Activated naive CD4-positive, alpha-beta T cell treated with anti-CD3 and anti-CD28 coated beads, Interleukin-2, amount 50 U/mL, for 72 hours (primary cell): ENCODE data around the gene SH3PXD2B. TPM values are rescaled to one million over a fixed set of nuclear protein-coding genes. Genes with fewer than 3 reads are reported as not detected.
"Not testable (repeated sequence)": the region's sequence is repeated elsewhere in the genome, so short reads cannot be mapped to it uniquely, and the experiment has no call there.

Experiments
- ATAC-seq, 2 donors: fragments of 150-1000 bp; cut with Tn5 transposase; 2 replicates each; pipeline ENCODE4 v1.10.0; 2021; ENCODE audit warnings: mild to moderate bottlenecking in 2 of 2, moderate library complexity in 2 of 2
- DNase-seq, 2 donors: peaks; one replicate each; pipeline ENCODE4 v3.0.0; 2021 to 2022; ENCODE audit warnings: low spot score in 2 of 2
- H3K27ac Mint-ChIP-seq, 2 donors: one replicate each; pipeline ENCODE4 v1.8.0; 2022; ENCODE audit warnings: mild to moderate bottlenecking in 2 of 2, mixed read lengths in 2 of 2
- H3K36me3 Mint-ChIP-seq, 2 donors: one replicate each; pipeline ENCODE4 v1.8.0; 2022; ENCODE audit warnings: mixed read lengths in 2 of 2
- H3K9me3 Mint-ChIP-seq, 2 donors: one replicate each; pipeline ENCODE4 v1.8.0; 2022; ENCODE audit warnings: mixed read lengths in 2 of 2
- total RNA-seq, 2 donors: library from RNA; stranded (reverse); gene quantifications; one replicate each; pipeline ENCODE4 v1.2.3, GENCODE V29; 2022

SH3PXD2B gene
- total RNA-seq, 2 donors from 2014 or later, result 0.09 to 0.64 TPM

- Mint-ChIP-seq H3K36me3 (no peaks in the 10 kb centered on the region), H3K27ac (no peak overlapping the region), H3K9me3 (no peaks in the 10 kb centered on the region)
- no peak for ATAC-seq
- DNase-seq, result peak in 1 of 2 donors; percentile 50
These were observed 36.5 kb upstream of the SH3PXD2B start for GRCh38 chr5:172490514-172491461.

- peaks cover 0 to 6% of the 10 kb centered on the region in 2 donors for H3K9me3 Mint-ChIP-seq
- no peak for ATAC-seq
- no peak overlapping the region for H3K27ac Mint-ChIP-seq
- DNase-seq, result peak in 1 of 2 donors; percentile 31
- H3K36me3 Mint-ChIP-seq, result no peaks in the 10 kb centered on the region
These were observed 33.9 kb upstream of the SH3PXD2B start for GRCh38 chr5:172488221-172488620.

- Mint-ChIP-seq H3K9me3 (peaks cover 0 to 6% of the 10 kb centered on the region in 2 donors), H3K27ac (no peak overlapping the region), H3K36me3 (no peaks in the 10 kb centered on the region)
- DNase-seq, result peak in 1 of 2 donors; percentile 11
- ATAC-seq, result no peak
These were observed 33.3 kb upstream of the SH3PXD2B start for GRCh38 chr5:172487671-172488070.

- no peaks in the 10 kb centered on the region for H3K36me3 Mint-ChIP-seq
- no peak for ATAC-seq
- no peak for DNase-seq
These were observed 32.6 kb upstream of the SH3PXD2B start for GRCh38 chr5:172486912-172487311.

GRCh38 chr5:172486451-172486850 lies 32.1 kb upstream of the SH3PXD2B start:
- DNase-seq (no peak), ATAC-seq (no peak)
- H3K36me3 Mint-ChIP-seq, result no peaks in the 10 kb centered on the region
- H3K9me3 Mint-ChIP-seq, result peaks cover 0 to 6% of the 10 kb centered on the region in 2 donors
- no peak overlapping the region for H3K27ac Mint-ChIP-seq

More at GRCh38 chr5:172486912-172487311, 32.6 kb upstream of the SH3PXD2B start:
- no peak overlapping the region for H3K27ac Mint-ChIP-seq
- peaks cover 0 to 6% of the 10 kb centered on the region in 2 donors for H3K9me3 Mint-ChIP-seq

GRCh38 chr5:172485511-172486202 lies 31.3 kb upstream of the SH3PXD2B start:
- Mint-ChIP-seq H3K27ac (no peak overlapping the region), H3K9me3 (peaks cover 0 to 6% of the 10 kb centered on the region in 2 donors), H3K36me3 (no peaks in the 10 kb centered on the region)
- DNase-seq (no peak), ATAC-seq (no peak)

GRCh38 chr5:172484664-172485063 lies 30.3 kb upstream of the SH3PXD2B start:
- Mint-ChIP-seq H3K9me3 (peaks cover 0 to 6% of the 10 kb centered on the region in 2 donors), H3K27ac (no peak overlapping the region), H3K36me3 (no peaks in the 10 kb centered on the region)
- DNase-seq (no peak), ATAC-seq (no peak)

- no peak for DNase-seq
- Mint-ChIP-seq H3K36me3 (no peaks in the 10 kb centered on the region), H3K9me3 (peaks cover 0 to 6% of the 10 kb centered on the region in 2 donors), H3K27ac (no peak overlapping the region)
- no peak for ATAC-seq
These were observed 28.1 kb upstream of the SH3PXD2B start for GRCh38 chr5:172482156-172483020.

GRCh38 chr5:172481011-172481800 lies 26.9 kb upstream of the SH3PXD2B start:
- peaks cover 0 to 6% of the 10 kb centered on the region in 2 donors for H3K9me3 Mint-ChIP-seq
- DNase-seq, result no peak
- no peak overlapping the region for H3K27ac Mint-ChIP-seq
- no peak for ATAC-seq
- H3K36me3 Mint-ChIP-seq, result no peaks in the 10 kb centered on the region

- H3K9me3 Mint-ChIP-seq, result peaks cover 0 to 1% of the 10 kb centered on the region in 2 donors
- no peaks in the 10 kb centered on the region for H3K36me3 Mint-ChIP-seq
- H3K27ac Mint-ChIP-seq, result no peak overlapping the region
- DNase-seq (no peak), ATAC-seq (no peak)
These were observed 25.4 kb upstream of the SH3PXD2B start for GRCh38 chr5:172479784-172480115.

GRCh38 chr5:172479034-172479783 lies 24.9 kb upstream of the SH3PXD2B start:
- H3K9me3 Mint-ChIP-seq, result no peaks in the 10 kb centered on the region
- H3K36me3 Mint-ChIP-seq, result no peaks in the 10 kb centered on the region
- ATAC-seq, result peak; percentile 95 to 96
- DNase-seq, result peak; percentile 46 to 60
- no peak overlapping the region for H3K27ac Mint-ChIP-seq

GRCh38 chr5:172478695-172479033 lies 24.3 kb upstream of the SH3PXD2B start:
- not testable (repeated sequence) for ATAC-seq, H3K9me3 Mint-ChIP-seq, DNase-seq, H3K27ac Mint-ChIP-seq, H3K36me3 Mint-ChIP-seq

- DNase-seq (no peak), ATAC-seq (no peak)
- Mint-ChIP-seq H3K36me3 (no peaks in the 10 kb centered on the region), H3K27ac (no peak overlapping the region), H3K9me3 (no peaks in the 10 kb centered on the region)
These were observed 23.9 kb upstream of the SH3PXD2B start for GRCh38 chr5:172478256-172478655.

- Mint-ChIP-seq H3K9me3 (no peaks in the 10 kb centered on the region), H3K36me3 (no peaks in the 10 kb centered on the region), H3K27ac (peak overlapping the region in 1 of 2 donors; percentile 7)
- ATAC-seq (no peak), DNase-seq (no peak)
These were observed 23.1 kb upstream of the SH3PXD2B start for GRCh38 chr5:172477466-172477865.

GRCh38 chr5:172474293-172474692 lies 20.0 kb upstream of the SH3PXD2B start:
- H3K9me3 Mint-ChIP-seq, result no peaks in the 10 kb centered on the region
- ATAC-seq, result no peak
- H3K27ac Mint-ChIP-seq, result no peak overlapping the region
- H3K36me3 Mint-ChIP-seq, result no peaks in the 10 kb centered on the region
- no peak for DNase-seq
